Measurements from ENCODE around the gene RNF150.

DNA sequence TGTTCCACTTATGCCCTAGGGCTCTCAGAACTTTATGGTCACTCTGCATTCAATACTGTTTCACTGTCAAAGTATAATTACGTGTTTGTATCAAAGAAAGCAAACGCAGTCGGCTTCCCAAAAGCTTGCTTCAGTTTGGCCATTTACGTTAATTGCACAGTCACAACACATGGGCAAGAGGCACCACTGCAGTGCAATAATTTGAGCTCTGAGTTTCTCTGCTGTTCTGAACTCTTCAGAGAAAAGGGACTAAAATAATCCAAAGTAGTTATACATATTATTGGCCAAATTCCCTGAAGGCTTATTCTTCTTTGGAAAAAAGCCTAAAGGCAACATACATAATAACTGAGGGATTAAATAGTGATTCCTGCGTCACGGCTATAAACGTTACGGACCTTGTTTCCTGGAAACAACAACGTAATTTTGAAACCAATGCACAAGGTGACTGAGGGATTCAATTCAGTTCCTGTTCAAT lies 51.3 kb downstream of the RNF150 start:
- TF ChIP-seq GATA3 (IDR thresholded peaks at IDR 0.05; ENCODE audit: low read depth, low read length) (no peak), GATA2 (IDR thresholded peaks at IDR 0.05; ENCODE audit: low read depth, low read length) (no peak)

All from SH-SY5Y (cell line).